ENCODE measurements around the gene TEDC2. TPM values are rescaled to one million over a fixed set of nuclear protein-coding genes. Genes with fewer than 3 reads are reported as not detected.

TEDC2 gene
- total and polyA plus RNA-seq, 9 of the 15 experiments (the other 6 are each of a cell fraction or from before 2014, with no cell fraction given): 0.75 to 57.0 (median 17.6) TPM

GRCh38 chr16:2511128-2511800, 51.4 kb downstream of the TEDC2 start (continued):
- peak; percentile 89 for TF ChIP-seq VEZF1 (CRISPR knock-in tag; IDR thresholded peaks at IDR 0.05)
- TF ChIP-seq ZNF589 (CRISPR knock-in tag; IDR thresholded peaks at IDR 0.05; ENCODE audit: low read depth): 0 out of 2 replicates have a peak, but pooled peaks have one; percentile 42
- TF ChIP-seq PHF21A (IDR thresholded peaks at IDR 0.05; ENCODE audit: borderline replicate concordance, low read depth): 0 out of 2 replicates have a peak, but pooled peaks have one; percentile 38
- TF ChIP-seq CREM (IDR thresholded peaks at IDR 0.05; ENCODE audit: low read depth): peak; percentile 97
- no peak for TF ChIP-seq SNAPC5 (CRISPR knock-in tag; IDR thresholded peaks at IDR 0.05)
- TF ChIP-seq MYC (IDR thresholded peaks at IDR 0.05; ENCODE audit: low read depth, low read length): 0 out of 2 replicates have a peak, but pooled peaks have one; percentile 26
- TF ChIP-seq MYC (CRISPR knock-in tag; IDR thresholded peaks at IDR 0.05; ENCODE audit: borderline replicate concordance, low read depth): no peak
- TF ChIP-seq E2F6 (IDR thresholded peaks at IDR 0.05; ENCODE audit: borderline replicate concordance in 1 of 2, extremely low read depth in 1 of 2, insufficient read depth in 1 of 2, insufficient read length in 1 of 2, low read depth in 1 of 2, low read length in 1 of 2, poor library complexity in 1 of 2, severe bottlenecking in 1 of 2): no peak
- TF ChIP-seq ZNF444 (CRISPR knock-in tag; IDR thresholded peaks at IDR 0.05): peak; percentile 96
- TF ChIP-seq ZNF551 (CRISPR knock-in tag; IDR thresholded peaks at IDR 0.05): no peak
- TF ChIP-seq HDAC1 (IDR thresholded peaks at IDR 0.05): 0 out of 4 replicates have a peak, but pooled peaks of 1 of the 2 experiments have one; percentile 10
- TF ChIP-seq HMGN3 (IDR thresholded peaks at IDR 0.05; ENCODE audit: borderline replicate concordance, extremely low read depth, insufficient read length, low read depth, low read length): peak; percentile 31
- no peak for TF ChIP-seq L3MBTL2 (IDR thresholded peaks at IDR 0.05)
- TF ChIP-seq ZNF146 (CRISPR knock-in tag; IDR thresholded peaks at IDR 0.05; ENCODE audit: unreplicated experiment): no peak
- peak; percentile 52; the same call in 1 of the 2 replicates for TF ChIP-seq ZBTB12 (CRISPR knock-in tag; IDR thresholded peaks at IDR 0.05)
- TF ChIP-seq RB1 (IDR thresholded peaks at IDR 0.05; ENCODE audit: low read depth): peak; percentile 12; the same call in 1 of the 2 replicates
- TF ChIP-seq KLF1 (tag; IDR thresholded peaks at IDR 0.05): no peak
- no peak for TF ChIP-seq GABPA (tag; conservative IDR thresholded peaks at IDR 0.05; ENCODE audit: low read depth)
- peak; percentile 59 for TF ChIP-seq ATF1 (CRISPR knock-in tag; IDR thresholded peaks at IDR 0.05)
- TF ChIP-seq ATF1 (tag; IDR thresholded peaks at IDR 0.05): peak; percentile 96
- TF ChIP-seq MTA3 (IDR thresholded peaks at IDR 0.05; ENCODE audit: borderline replicate concordance): peak; percentile 40; the same call in 1 of the 2 replicates
- 0 out of 2 replicates have a peak, but pooled peaks have one; percentile 41 for TF ChIP-seq RBFOX2 (IDR thresholded peaks at IDR 0.05; ENCODE audit: low read depth, low read length)
- TF ChIP-seq CGGBP1 (CRISPR knock-in tag; IDR thresholded peaks at IDR 0.05): no peak
- TF ChIP-seq CREB1 (IDR thresholded peaks at IDR 0.05): peak; percentile 87
- peak; percentile 92 for TF ChIP-seq CREB1 (CRISPR knock-in tag; IDR thresholded peaks at IDR 0.05)

Measured in K562 (cell line).